HL-60 (cell line): ENCODE data around the gene HPSE2.

Experiments
- DNase-seq, 2 experiments: peaks; one replicate each; pipeline ENCODE4 v3.0.0-alpha.2; 2010 to 2020; ENCODE audit warnings: low read depth in 1 of 2, low spot score in 1 of 2
- H3K27ac ChIP-seq: fragments of 250-450 bp; sonication (Bioruptor Pico); replicated peaks from 2 replicates; pipeline ENCODE4 v1.5.1; 2020; ENCODE audit warnings: mild to moderate bottlenecking, moderate library complexity
- H3K27me3 ChIP-seq: fragments of 250-450 bp; sonication (Bioruptor Pico); 2 replicates; pipeline ENCODE4 v1.5.1; 2021; ENCODE audit warnings: mild to moderate bottlenecking, moderate library complexity; ENCODE audit not compliant: insufficient read depth, poor library complexity, severe bottlenecking
- H3K4me3 ChIP-seq: replicated peaks from 2 replicates; pipeline ENCODE4 v1.5.1; 2011; ENCODE audit warnings: mild to moderate bottlenecking, control low read depth, low read length; ENCODE audit not compliant: insufficient read depth
- GABPA ChIP-seq: IDR thresholded peaks from 2 replicates; pipeline ENCODE4 v1.6.1; 2012; ENCODE audit warnings: low read depth
- POLR2AphosphoS5 ChIP-seq: IDR thresholded peaks from 2 replicates; pipeline ENCODE4 v1.6.1; 2012; ENCODE audit warnings: low read depth
- SPI1 ChIP-seq: IDR thresholded peaks from 2 replicates; pipeline ENCODE4 v1.6.1; 2012; ENCODE audit warnings: low read depth, mild to moderate bottlenecking, borderline replicate concordance
- TF ChIP-seq, protein P1 (sequence below): IDR thresholded peaks from 2 replicates; pipeline ENCODE4 v1.6.1; 2012; ENCODE audit warnings: low read depth; ENCODE audit not compliant: insufficient replicate concordance
- TF ChIP-seq, protein P2 (sequence below): IDR thresholded peaks from one replicate; pipeline ENCODE4 v1.5.1; 2011; ENCODE audit warnings: low read length, control low read depth, inconsistent platforms; ENCODE audit not compliant: insufficient read depth

Gene HPSE2

DNA sequence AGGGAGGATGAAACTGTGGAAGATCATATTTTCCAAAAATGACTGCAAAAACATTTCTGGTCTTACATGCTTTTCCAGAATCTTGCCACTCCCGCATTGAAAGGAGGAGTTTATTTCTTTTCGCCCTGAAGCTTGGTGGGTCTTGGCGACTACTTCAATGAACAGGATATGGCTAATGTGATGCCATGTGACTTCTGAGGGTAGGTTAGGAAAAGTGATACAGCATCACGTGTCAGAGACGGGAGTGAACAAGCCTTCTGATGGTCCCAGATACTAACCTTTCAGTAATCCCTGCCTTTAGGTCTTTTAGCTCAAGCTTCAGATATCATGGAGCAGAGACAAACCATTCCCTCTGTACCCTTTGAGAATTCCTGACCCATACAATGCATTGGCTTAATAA lies 596.7 kb downstream of the HPSE2 start:
- TF ChIP-seq SPI1, result no peak
- TF ChIP-seq POLR2AphosphoS5, result no peak
- TF ChIP-seq, protein P1, sequence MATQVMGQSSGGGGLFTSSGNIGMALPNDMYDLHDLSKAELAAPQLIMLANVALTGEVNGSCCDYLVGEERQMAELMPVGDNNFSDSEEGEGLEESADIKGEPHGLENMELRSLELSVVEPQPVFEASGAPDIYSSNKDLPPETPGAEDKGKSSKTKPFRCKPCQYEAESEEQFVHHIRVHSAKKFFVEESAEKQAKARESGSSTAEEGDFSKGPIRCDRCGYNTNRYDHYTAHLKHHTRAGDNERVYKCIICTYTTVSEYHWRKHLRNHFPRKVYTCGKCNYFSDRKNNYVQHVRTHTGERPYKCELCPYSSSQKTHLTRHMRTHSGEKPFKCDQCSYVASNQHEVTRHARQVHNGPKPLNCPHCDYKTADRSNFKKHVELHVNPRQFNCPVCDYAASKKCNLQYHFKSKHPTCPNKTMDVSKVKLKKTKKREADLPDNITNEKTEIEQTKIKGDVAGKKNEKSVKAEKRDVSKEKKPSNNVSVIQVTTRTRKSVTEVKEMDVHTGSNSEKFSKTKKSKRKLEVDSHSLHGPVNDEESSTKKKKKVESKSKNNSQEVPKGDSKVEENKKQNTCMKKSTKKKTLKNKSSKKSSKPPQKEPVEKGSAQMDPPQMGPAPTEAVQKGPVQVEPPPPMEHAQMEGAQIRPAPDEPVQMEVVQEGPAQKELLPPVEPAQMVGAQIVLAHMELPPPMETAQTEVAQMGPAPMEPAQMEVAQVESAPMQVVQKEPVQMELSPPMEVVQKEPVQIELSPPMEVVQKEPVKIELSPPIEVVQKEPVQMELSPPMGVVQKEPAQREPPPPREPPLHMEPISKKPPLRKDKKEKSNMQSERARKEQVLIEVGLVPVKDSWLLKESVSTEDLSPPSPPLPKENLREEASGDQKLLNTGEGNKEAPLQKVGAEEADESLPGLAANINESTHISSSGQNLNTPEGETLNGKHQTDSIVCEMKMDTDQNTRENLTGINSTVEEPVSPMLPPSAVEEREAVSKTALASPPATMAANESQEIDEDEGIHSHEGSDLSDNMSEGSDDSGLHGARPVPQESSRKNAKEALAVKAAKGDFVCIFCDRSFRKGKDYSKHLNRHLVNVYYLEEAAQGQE, result no peak
- no peak for TF ChIP-seq GABPA

DNA sequence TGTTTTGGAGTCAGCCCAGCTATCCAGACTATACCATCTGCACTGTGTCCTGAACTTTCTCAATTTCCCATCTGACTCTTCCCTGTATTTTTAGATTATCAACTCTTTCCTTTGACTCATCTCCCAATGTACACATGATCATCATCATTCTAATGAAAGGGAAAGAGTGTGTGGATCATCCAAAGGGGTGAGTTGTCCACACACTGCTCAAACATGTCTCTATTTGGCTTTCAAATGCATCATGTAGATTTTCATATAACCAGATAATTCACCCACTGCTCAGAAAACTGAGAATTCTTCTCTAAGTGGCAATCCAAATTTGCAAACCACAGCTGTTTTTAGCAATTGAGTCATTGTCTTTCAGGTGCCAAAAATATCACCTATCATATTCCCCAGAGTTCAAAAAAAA lies 598.7 kb downstream of the HPSE2 start:
- TF ChIP-seq GABPA (no peak), POLR2AphosphoS5 (no peak), SPI1 (no peak)
- TF ChIP-seq, protein P1, result no peak
- TF ChIP-seq, protein P2, sequence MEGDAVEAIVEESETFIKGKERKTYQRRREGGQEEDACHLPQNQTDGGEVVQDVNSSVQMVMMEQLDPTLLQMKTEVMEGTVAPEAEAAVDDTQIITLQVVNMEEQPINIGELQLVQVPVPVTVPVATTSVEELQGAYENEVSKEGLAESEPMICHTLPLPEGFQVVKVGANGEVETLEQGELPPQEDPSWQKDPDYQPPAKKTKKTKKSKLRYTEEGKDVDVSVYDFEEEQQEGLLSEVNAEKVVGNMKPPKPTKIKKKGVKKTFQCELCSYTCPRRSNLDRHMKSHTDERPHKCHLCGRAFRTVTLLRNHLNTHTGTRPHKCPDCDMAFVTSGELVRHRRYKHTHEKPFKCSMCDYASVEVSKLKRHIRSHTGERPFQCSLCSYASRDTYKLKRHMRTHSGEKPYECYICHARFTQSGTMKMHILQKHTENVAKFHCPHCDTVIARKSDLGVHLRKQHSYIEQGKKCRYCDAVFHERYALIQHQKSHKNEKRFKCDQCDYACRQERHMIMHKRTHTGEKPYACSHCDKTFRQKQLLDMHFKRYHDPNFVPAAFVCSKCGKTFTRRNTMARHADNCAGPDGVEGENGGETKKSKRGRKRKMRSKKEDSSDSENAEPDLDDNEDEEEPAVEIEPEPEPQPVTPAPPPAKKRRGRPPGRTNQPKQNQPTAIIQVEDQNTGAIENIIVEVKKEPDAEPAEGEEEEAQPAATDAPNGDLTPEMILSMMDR, result no peak
- Histone ChIP-seq H3K4me3 (no peak overlapping the region), H3K27me3 (no peaks in the 10 kb centered on the region), H3K27ac (no peak overlapping the region)
- no peak for DNase-seq

More for the DNA sequence above, 596.7 kb downstream of the HPSE2 start:
- no peaks in the 10 kb centered on the region for H3K27me3 ChIP-seq
- H3K4me3 ChIP-seq, result no peak overlapping the region
- H3K27ac ChIP-seq, result no peak overlapping the region
- DNase-seq, result no peak

DNA sequence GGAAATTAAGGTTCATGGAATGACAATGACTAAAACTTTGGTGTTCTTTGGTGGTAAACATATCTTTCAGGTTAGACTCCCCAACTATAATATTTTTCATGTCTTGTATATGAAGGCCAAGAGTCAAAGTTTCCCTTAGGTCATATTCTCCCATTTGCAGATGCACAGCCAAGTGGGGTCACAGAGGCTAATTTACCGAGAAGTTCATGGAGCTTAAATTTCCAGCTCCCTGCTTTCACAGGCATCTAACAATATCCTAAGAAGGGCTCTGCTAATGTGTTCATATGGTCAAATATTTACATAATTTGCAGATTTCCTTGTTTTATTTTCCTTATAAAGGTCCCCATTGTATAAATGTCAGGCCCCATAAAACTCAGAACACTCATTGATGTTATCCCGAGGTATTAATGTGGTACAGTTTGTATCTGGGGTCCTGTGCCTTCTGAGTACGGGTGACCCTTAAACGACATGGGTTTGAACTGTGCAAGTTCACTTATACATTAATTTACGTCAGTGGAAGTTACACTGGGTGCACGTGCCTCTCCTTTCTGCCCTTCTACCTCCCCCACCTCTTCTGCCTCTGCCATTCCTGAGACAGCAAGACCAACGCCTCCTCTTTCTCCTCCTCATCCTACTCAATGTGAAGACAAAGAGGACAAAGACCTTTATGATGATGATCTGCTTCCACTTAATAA lies 603.0 kb downstream of the HPSE2 start:
- Histone ChIP-seq H3K4me3 (no peak overlapping the region), H3K27me3 (no peaks in the 10 kb centered on the region), H3K27ac (no peak overlapping the region)
- DNase-seq, result no peak
- TF ChIP-seq, protein P1, result no peak
- no peak for TF ChIP-seq GABPA
- no peak for TF ChIP-seq POLR2AphosphoS5
- TF ChIP-seq, protein P2, result no peak
- no peak for TF ChIP-seq SPI1
